Tibial nerve (tissue), 4 donors: ENCODE data around the gene FEM1C.

Source experiments
- CTCF ChIP-seq, 5 experiments: fragments of 200-600 bp in 3 of 5; fragments of 450-650 bp in 2 of 5; sonication (generic) in 3 of 5; IDR thresholded peaks; one replicate each; pipeline ENCODE4 v1.5.1; 2016 to 2019; ENCODE audit warnings: antibody characterized with exemption in 5 of 5, mild to moderate bottlenecking in 3 of 5, moderate library complexity in 2 of 5
- EP300 ChIP-seq, 2 donors: sonication (generic); formaldehyde crosslinking; IDR thresholded peaks; one replicate each; pipeline ENCODE4 v1.6.1; 2017; ENCODE audit warnings: antibody characterized with exemption in 2 of 2, mild to moderate bottlenecking in 1 of 2
- POLR2A ChIP-seq, 2 donors: fragments of 450-650 bp; IDR thresholded peaks; one replicate each; pipeline ENCODE4 v1.6.1; 2017; ENCODE audit warnings: antibody characterized with exemption in 2 of 2, mild to moderate bottlenecking in 2 of 2, moderate library complexity in 2 of 2

DNA sequence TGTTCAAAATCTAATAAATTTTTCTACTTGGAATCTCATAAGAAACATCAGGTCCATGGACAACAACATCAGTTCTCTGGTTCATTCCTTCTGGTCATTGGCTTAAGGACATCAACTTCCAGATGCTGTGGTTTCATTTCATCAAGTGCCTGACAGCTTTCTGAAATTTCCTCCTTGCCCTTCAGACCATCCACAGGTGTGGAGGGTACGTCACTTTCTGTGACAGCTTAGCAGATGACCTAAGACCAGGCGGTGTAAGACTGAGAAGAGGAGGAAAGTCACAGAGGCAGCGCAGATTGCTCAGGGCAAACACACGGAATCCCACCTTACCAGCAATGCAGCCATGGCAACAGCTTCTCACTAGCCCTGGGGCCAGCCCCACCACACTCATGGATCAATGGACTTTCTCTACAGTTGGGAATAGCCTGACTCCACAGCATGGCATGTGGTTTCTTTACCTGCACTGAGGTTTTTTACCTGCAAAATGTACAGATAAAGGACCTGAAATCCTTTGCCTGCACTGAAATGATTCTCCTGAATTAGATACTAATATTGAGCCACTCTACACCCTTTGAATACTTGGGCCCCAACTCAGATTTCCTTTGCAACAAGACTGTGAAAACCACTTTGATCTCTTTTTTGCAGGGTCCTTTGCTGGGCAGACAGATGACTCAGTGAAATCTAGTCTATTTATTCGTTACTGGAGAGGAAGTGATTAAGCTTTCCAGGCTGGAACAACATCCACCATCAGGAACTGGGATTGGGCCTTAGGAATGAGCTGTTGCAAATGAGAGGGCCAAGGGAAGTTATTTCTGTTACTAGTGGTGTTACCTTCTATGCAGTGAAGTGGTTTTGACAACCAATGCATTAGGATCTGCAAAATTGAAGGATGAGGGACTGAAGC lies 30.8 kb upstream of the FEM1C start:
- TF ChIP-seq CTCF (IDR thresholded peaks at IDR 0.05) (no peak), POLR2A (IDR thresholded peaks at IDR 0.05) (no peak), EP300 (IDR thresholded peaks at IDR 0.05) (no peak)
